HepG2 (cell line): ENCODE data around the gene LEAP2.

Source experiments
- FIP1L1 ChIP-seq: fragments of 200-400 bp; formaldehyde crosslinking; IDR thresholded peaks from 2 replicates; pipeline ENCODE4 v1.6.1; 2018; ENCODE audit warnings: low read depth, mild to moderate bottlenecking, low read length, moderate library complexity, borderline replicate concordance; ENCODE audit not compliant: insufficient read depth
- POLR2G ChIP-seq: fragments of 200-400 bp; formaldehyde crosslinking; IDR thresholded peaks from 2 replicates; pipeline ENCODE4 v1.6.1; 2018; ENCODE audit warnings: mild to moderate bottlenecking, low read depth, low read length, moderate library complexity
- SIX4 ChIP-seq: sonication (generic); formaldehyde crosslinking; IDR thresholded peaks from 2 replicates; pipeline ENCODE4 v1.4.0; 2020; ENCODE audit warnings: missing genetic modification reagents

DNA sequence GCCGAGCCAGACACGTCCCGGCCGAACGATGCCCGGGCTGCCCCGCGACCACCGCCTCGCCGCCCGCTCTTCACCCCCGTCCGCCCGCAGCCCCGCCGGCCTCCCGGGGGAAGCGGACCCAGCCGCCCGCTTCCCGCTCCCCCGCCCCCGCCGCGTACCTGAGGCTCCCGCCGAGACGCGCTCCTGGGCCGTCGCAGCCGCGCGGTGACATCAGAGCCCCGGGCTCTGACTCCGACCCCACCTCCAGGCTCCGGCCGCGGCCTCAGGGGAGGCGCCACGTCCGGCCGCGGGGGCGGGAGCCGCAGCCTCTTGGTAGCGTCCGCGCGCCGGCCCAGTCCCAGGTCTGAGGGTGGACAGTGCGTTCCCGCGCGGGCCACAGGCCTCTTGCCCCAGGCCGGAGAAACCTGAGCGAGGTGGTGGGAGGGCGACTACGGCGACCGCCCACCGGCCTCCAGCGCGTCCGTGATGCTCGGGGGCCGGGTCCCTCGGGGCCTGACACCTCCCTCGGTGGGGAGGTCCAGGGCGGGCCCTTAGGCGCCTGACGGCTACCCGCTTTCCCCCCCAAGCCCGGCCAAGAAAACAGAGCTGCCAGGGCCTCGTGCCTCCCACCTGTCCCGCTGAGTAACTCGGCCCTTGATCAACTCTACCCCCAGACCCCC, 42.9 kb upstream of the LEAP2 start, which contains the start of gene SHROOM1:
- TF ChIP-seq SIX4 (CRISPR knock-in tag) (no peak), FIP1L1 (no peak), POLR2G (peak; percentile 87; the same call in 1 of the 2 replicates)
